Stimulated activated naive CD4-positive, alpha-beta T cell (primary cell): ENCODE measurements around the gene GAPVD1.
"Not testable (repeated sequence)": the region's sequence is repeated elsewhere in the genome, so short reads cannot be mapped to it uniquely, and the experiment has no call there.

ENCODE experiments used
- DNase-seq, 6 experiments: peaks; one replicate each; lab custom pipeline; 2025; lab: John Stamatoyannopoulos, UW

GAPVD1 gene

DNA sequence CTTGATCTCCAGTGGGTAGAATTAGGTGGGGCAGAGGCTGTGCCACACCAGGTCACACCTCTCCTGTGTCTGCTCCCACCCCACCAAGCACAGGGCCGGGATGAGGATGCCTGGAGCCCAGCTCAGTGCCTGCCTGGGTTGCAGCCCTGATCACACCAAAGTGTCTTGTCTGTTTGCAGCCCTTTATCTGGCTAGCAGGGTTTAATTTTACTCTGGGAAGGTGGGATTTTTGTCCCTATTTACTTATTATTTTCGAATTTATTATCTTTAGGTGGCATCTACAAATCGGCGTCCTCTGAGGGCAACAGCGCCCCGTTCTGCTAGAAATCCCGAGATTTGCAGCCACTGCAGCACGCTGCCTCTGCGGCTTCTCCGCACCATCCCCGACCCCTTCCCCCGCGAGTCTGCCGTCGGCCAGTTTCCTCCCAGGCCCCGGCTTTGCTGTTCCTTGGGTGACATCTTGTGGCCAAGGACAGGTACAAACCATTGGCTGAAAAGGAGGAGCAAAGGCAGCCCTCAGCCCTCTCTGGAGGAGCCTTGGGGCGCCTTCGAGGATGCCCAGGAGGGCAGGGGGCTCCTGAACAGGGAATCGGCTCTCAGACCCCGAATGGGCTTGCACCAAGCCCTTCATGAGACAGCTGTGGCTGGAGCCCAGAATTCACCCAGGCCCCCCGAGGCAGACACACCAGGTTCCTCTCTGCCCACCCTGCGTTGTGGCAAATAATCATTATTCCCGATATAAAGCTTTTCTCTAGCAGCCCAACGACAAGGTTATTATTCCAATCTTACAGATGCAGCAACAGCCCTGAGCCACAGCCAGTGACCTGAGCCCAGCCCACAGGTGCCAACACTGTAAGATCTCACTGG, 113.0 kb downstream of the GAPVD1 start:
- DNase-seq: peak; percentile 40 to 68 (median 56)

DNA sequence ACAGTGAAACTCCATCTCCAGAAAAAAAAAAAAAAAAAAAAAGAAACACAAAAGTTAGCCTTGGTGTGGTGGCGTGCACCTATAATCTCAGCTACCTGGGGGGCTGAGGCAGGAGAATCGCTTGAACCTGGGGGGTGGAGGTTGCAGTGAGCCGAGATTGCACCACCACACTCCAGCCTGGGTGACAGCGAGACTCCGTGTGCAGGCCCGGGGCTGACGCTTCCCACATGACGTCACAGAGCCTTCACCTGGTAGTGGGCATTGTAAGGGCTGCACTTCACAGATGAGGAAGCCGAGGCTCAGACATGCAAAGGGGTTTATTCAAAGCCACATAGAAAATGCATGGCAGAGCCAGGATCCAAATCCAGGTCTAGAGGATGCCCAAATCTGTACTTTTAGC, 114.2 kb downstream of the GAPVD1 start:
- no peak for DNase-seq

DNA sequence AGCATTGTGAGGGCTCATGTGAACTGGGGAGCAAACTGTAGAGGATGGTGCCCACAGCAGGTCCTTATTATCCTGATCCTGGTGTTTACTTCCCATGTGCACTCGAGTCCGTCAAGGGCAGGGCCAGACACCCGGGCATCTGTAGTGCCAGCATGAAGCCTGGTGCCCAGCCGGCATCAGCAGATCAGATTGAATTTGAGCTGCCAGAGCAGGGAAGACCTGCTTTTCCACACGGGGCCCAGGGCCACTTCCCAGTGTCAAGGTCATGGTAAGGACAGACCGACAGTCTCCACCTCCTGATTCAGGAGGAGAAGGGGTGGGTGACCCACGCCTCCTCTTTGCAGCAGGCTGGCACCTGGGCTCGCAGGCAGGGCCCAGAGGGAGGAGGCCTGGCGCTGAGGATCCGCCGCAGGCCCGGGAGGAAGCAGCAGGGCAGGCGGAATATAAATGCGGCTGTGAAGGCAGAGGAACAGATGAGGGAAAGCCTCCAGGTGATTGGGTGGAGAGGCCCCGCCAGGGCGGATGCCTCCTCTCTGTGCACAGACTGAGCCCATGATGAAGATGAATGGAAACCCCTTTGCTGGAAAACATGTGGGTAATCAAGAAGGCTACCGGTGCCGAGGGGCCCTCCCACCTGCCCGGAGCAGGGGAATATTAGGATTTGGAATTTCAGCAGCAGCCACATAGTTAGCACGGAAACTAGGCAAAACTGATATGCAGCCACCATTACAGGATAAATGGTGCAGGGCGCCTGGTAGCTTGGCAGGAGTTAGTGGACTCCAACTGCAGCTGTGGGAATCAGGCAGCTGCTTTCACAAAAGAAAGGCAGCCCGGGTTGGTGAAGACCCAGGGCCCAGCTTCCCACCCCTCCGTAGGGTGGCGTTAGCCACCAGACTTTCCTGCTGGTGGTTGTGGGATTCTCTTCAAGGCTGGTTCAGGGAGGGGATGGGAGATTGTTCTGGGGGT, 114.9 kb downstream of the GAPVD1 start:
- DNase-seq: no peak

DNA sequence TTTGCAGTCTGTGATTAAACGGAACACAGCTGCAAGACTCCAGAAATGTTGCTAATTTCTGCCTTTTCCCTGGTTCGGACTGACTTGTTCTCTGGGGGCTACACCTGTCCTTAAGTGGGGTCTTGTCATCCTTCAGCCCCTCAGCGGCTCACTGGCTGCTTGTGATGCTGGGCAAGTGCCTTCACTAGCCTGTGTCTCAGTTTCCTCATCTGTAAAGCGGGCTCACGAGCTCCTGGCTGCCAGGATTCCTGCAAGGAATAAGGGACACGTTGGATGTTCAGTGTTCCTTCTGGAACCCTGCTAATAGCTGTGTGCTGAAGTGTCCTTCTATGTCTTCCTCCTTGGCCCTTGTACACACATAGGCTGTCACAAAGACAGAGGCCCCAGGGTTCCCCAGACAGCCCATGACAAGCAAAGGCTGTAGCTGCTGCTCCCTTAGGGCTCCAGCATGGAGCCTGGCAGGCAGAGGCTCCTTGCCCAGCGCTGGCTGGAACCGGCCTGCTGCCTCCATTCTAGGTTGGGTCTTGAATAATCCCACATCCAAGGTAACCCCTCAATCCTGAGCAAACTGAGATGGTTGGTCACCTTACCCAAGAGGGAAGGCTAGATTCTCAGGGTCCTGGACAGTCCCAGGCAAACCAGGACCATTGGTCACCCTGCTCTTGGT, 116.1 kb downstream of the GAPVD1 start:
- DNase-seq: no peak

DNA sequence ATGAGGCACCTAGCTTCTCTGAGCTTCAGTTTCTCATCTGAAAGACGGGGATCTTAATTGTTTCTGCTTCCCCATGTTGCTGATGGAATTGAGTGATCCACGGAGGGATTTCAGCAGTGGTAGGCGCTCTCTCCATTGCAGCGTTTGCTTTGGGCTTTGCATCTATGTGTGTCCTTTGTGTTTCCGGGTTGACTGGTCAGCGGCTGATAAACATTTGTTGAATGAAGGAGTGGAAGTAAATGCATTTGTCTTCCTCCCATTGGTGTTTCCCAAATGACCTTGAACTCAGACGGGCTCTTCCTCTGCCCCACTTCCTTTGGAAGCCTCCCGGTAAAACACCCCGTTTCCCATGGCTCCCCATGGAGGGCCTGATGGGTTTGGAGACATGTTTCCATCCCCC, 117.2 kb downstream of the GAPVD1 start:
- no peak for DNase-seq

DNA sequence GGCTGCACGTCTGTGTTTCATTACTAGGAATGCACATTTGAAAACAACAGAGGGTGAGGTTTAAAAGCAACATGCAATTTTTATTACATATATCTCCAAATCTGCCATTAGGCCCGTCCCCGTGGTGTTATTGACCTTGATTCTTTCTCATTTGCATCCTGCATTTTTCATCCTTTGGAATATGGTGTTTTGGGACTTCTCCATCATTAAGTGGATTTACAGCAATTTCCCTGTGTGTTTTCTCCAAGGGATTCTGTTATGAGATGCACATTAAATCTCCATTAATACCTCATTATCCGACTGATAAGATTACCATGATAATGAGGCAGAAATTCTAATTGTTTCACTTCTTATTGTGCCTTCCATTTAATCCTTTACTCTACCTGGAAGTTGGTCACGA, 117.6 kb downstream of the GAPVD1 start:
- DNase-seq: no peak

DNA sequence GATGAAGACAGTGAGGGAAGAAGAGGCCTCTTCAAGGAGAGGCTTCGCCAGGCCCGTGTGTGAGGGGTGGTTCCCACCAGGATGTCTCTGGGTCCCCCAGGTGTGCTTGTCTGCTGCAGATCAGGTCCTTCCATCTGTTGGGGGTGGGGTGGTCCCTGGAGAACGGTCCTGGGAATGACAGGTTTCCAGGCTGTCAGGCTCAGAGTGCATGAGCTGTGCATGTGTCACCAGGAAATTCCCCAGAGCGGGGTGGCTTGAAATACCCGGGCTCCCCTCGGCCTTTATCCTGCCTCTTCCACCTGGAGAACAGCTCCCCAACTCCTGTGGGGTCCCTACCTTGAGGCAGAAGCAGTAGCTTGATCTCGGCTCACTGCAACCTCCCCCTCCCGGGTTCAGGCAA, 118.8 kb downstream of the GAPVD1 start:
- DNase-seq: no peak

DNA sequence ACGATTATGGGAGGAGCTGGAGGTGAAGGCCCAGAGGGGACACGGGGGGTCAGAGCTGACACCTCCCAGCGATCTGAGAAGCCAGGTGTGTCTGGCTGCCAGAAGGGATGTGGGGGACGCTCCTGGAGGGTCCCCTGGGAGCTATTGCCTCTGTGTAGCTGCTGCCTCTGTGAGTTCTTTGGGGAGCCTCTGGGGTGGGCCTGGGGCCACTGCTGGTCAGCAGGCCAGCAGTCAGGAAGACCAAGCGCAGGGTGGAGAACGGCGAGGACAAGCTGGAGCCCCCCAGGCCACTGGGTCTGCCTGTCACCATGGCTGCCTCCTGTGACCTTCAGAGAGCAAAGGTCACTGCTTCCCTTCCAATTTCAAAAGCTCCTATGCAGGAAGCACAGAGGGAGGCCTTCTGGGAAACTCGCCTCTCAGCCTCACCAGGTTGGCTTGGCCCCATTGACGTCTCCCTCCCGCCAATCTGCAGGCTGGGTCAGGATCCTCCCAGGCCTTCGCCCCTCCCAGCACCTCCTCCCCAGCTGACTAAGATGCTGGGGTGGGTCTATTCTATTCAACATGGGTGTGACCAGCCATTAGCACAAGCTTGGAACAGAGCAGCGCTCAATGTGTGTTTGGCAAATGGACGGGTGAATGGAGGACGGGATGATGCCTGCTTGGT, 126.4 kb downstream of the GAPVD1 start:
- no peak for DNase-seq

DNA sequence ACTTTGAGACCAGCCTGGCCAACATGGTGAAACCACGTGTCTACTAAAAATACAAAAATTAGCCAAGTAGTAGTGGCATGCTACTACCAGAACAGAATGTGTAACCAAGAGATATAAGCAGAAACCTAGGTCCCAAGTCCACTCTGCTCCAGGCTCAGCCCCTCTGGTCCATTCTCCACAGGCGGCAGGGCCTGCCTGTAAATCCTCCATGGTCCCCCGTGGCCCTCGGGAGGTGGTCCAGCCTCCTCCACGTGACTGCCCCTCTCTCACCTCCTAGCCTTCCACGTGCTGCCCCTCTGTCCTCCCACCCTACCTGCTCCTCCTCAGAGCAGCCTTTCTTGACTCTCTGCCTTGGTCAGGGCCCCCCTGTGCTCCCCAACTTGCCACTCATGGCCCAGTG, 127.4 kb downstream of the GAPVD1 start:
- no peak for DNase-seq

DNA sequence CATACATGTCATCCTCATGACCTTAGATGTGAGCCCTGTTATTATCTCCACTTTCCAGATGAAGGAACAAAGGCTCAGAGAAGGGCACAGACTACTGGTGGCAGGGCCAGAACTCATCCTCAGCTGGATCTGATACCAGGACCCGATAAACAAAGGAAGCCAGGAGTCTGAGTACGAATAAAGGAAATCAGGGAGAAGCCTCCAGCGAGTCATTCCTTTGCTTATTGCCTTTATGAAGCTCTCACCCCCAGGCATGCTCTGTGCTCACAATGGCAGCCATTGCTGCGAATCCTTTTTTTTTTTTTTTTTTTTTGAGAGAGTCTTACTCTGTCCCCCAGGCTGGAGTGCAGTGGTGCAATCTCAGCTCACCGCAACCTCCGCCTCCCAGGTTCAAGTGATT, 130.1 kb downstream of the GAPVD1 start:
- DNase-seq: no peak

DNA sequence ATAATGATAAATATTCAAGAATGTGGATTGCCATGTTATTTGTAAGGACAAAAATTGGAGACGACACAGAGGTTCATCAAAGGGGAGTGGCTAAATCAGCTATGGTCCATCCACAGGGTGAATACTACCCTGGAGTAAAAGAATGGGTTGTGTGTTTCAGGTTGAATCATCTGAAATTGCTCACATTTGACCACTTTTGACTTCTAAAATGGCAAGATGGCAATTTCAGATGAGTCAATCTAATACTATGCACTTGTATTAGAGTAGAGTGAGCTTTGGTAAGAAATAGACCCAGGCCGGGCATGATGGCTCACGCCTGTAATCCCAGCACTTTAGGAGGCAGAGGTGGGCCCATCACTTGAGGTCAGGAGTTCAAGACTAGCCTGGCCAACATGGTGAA, 131.8 kb downstream of the GAPVD1 start:
- no peak for DNase-seq

DNA sequence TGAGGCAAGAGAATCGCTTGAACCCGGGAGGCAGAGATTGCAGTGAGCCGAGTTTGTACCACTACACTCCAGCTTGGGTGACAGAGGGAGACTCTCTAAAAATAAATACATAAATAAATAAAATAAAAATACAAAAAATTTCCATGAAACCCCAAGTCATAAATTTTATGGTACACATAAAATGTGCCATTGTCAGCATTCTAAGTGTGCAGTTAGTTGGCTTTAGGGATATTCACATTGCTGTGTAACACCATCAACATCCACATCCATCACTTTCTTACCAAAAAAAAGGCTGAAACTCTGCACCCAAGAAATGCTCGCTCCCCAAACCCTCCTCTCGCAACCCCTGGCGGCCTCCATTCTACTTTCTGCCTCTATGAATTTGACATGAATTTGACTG, 135.2 kb downstream of the GAPVD1 start:
- DNase-seq: no peak

DNA sequence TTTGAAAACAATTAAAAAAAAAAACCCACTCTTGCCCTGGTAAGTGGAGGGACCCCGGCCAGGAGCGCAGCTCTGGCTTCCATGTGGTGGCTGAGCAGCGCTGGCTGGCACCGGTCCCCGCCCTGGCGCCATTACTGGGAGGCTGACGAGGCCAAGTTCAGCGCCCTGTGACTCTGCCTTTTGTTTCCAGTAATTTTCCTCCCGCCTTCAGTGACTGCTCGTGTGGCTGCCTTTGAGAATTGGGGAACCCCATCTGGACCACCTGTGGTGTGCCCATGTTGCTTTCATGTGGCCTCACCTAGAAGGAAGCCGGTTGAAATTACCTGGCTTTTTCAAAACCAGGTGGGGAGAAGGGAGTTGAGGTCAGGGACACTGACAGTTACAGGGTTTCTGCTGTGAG, 136.1 kb downstream of the GAPVD1 start:
- no peak for DNase-seq

DNA sequence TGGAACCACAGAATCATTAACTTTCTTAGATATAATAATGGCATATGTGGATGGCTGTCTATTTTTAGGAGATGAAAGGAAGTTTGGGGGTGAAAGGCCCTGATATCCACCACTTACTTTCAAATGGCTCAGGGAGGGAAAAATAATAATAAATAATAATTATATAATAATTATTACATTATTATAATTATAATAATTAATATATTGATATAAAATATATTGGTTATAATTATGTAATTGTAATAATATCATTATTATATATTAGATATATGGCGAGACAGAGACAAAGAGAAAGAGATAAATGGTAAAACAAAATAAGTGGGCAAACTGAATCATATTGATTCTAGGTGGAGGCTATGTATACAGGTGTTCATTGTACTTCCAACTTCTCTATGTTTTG, 136.6 kb downstream of the GAPVD1 start:
- DNase-seq: no peak

DNA sequence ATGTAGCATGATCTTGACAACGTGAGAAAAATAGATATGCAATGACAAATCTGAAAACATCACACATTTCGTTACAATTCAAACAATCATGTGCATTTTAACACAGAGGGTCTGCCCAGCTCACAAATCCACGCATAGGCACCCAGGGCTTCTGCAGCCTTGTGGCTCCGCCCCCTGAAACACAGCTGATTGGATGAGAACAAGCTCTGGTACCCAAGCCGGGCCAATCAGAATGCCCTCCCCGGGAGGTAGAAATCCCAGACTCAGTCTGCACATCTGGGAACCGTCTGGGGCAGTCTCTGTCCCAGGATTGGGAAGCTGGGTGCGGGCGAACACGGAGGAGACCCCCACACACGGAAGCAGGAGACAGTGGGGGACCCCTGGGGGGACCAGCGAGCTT, 137.5 kb downstream of the GAPVD1 start:
- no peak for DNase-seq

DNA sequence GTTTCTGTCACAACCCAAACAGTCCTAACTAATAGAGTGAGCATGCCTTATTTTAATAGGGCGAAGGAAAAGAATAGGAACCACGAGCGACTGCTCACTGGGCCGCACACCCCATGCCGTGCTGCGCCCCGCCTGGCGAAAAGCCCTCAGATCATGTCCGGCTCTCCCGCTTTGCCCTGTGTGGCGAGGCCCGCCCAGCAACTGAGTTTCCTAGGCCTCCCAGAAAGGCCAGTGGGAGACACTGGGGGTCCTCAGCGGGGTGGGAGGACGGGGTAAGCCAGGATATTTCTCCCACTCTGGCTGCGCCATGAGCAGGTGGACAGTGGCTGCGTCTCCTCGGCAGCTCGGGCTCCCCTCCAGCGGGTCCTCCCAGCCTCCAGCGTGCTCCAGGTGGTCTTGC, 138.0 kb downstream of the GAPVD1 start:
- DNase-seq: no peak

DNA sequence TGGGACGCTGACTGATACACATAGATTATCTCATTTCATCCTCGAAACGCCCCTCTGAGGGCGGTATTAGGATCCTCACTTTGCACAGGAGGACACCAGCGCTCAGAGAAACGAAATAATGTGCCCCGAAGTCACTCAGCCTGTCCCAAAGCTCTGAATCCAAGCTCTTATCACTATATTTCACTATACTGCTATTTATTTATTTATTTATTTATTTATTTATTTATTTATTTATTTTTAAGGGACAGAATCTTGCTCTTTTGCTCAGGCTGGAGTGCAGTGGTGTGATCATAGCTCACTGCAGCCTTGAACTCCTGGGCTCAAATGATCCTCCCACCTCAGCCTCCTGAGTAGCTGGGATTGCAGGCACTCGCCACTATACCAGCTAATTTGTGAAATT, 138.6 kb downstream of the GAPVD1 start:
- not testable (repeated sequence) for DNase-seq

DNA sequence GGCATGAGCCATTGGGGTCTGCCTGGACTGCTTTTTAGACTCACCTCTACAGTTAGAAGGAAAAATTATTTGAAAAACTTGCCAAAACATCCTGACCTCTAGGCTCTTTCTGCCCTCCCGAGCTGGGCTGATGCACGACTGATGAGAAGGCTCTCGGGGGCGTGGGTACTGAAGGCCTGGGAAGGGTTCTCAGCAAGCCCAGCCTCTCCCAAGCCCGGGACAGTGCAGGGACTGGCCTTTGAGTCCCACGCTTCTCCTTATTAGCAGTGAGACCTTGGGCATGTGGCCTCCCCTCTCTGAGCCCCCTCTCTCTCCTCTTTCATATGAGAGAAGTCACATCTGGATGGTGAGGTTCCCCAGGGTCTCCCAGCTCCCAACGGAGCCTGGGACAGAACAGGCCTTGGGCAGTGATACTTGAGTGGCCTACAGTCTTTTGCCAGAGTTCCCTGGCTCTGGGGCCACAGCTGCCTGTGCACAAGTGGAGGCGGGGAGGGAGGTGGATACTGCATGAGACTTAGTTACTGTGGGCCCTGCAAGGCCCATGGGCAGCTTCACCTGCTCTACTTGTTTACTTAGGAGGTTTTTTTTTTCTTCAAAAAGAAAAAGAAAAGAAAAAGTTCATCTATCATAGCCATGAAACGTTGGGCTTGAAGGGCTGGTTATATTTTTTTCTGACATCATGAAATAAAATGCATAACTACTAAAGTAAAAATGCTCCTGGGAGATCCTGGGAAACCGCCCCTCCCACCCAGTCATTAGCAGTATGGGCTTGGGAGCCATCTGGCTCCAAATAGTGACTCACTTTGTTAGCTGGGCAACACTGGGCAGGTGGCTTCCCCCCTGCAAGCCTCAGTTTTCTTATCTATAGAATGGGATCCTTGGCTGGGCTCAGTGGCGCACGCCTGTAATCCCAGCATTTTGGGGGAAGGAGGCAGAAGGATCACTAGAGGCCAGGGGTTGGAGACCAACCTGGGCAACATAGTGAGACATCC, 139.4 kb downstream of the GAPVD1 start:
- no peak for DNase-seq

DNA sequence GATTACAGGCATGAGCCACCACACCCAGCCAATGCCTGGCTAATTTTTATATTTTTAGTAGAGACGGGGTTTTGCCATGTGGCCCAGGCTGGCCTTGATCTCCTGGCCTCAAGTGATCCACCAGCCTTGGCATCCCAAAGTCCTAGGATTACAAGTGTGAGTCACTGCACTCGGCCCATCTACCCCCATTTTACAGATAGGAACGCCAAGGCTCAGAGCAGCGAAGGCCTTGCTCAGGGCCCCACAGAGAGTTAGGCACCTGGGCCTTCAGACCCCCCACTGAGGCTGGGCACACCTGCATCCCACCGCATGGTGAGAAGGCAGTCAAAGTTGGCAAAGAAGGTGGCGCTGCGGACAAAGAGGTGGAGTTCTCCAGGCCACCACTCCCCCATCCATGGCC, 143.1 kb downstream of the GAPVD1 start:
- DNase-seq: no peak

DNA sequence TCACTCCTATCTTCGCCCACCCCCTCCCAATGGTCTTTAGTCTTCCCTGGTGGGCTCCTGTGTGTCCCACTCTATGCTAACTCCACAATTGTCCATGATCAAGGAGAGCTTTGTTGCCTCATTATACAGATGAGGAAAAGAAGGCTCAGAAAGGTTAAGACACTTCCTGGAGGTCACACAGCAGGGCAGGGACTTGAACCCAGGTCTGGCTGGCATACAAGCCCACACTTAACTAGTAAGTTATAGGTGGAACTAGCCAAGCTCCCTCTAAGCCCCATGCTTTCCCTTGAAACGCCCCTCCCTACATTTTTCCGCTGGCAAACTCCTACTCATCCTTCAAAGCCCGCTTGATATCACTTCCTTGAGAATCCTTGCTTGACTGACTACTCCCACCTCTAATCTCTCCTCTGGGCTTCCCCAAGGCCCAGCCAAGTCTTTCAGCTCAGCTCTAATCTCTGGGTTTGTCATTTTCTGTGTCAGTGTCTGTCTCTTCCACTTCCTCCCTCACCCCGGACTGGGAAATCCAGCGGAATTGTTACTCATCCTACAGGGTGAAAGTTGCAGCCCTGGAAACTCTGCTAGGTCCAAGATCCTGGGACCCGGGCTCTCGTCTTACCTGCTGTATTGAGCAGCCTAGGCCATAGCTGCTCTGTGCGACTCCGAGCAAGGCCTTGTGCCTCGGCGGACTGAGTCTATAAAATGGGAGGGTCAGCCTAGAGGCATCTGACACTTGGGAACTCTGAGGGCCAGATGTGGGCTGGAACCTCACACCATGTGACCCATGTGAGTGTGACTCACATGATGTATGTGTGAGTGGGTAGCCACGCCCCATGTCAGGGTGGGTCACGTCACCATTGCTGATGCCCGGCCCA, 144.5 kb downstream of the GAPVD1 start:
- DNase-seq: no peak
